ENCODE results near the gene GUCY2D. TPM values are rescaled to one million over a fixed set of nuclear protein-coding genes. Genes with fewer than 3 reads are reported as not detected.

The GUCY2D gene
- total RNA-seq, 2 experiments from 2014 or later = not detected

DNA sequence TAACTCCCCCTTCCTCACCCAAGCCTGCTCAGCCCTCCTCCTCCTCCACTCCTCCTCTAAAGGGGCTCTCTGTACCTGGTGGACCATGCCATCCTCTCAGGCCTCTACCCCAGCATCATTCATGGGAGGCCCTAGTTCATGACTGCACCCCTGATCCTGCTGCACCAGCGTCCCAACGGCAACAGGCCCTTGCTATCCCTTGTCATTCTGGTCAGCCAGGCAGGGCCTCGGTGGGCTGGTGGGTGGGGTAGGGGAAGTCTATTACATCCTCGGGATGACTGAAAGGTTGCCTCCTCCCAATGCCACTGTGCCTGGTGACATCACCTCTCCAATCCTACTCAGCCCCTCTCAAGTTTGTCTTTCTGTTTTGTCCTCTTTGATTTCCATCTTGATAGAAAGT is 65.4 kb downstream of the GUCY2D start:
- CTCF ChIA-PET = interaction anchor here (7.7 to 12.2 kb wide), 3 partner anchors 7 to 50 kb away, joined by 98 to 360 read pairs (median 110); partner anchors contain the start of gene ALOXE3
- intact Hi-C loops (cut with micrococcal nuclease) = no loop called here
- H3K27me3 Mint-ChIP-seq = peaks cover 30% of the 10 kb centered on the region

DNA sequence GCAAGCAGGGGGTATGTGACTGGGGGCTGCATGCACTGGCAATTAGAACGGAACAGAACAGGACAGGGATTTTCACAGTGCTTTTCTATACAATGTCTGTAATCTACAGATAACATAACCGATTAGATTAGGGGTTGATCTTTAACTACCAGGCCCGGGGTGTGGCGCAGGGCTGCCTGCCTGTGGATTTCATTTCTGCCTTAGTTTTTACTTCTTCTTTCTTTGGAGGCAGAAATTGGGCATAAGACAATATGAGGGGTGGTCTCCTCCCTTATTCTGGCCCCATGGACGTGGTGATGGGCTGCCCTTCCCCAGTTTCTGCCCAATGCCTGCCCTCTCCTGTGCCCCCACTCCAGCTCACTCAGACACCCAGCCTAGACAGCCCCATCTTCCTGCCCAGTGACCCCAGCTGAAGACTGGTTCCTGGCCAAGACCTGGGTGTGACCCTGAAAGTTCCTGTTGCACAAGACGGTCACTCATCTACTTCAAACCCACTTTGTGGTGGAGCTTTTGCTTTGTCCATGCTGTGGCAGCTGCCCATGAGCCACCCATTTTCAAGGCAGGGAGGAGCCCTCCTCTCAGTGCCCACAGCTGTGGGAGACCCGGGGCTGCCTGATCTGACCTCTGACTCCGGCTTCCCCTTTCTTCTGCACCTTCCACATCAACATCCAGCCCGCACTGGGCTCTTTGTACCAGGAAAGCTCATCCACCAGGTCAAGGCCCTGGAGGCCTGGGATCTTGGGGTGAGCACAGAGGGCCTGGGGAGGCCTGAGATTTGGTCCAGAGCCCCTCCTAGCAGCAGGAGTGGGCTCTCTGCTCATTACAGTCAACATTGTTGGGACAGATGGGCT is 66.5 kb downstream of the GUCY2D start:
- Mint-ChIP-seq H3K27ac (no peak overlapping the region), H3K4me1 (ENCODE audit: low read depth) (peaks cover 15% of the 10 kb centered on the region), H3K36me3 (ENCODE audit: low read depth) (no peaks in the 10 kb centered on the region), H3K27me3 (peaks cover 30% of the 10 kb centered on the region), H3K4me3 (no peak overlapping the region), H3K9me3 (no peaks in the 10 kb centered on the region)
- intact Hi-C loops (cut with micrococcal nuclease) = no loop called here
- TF ChIP-seq, protein P1, sequence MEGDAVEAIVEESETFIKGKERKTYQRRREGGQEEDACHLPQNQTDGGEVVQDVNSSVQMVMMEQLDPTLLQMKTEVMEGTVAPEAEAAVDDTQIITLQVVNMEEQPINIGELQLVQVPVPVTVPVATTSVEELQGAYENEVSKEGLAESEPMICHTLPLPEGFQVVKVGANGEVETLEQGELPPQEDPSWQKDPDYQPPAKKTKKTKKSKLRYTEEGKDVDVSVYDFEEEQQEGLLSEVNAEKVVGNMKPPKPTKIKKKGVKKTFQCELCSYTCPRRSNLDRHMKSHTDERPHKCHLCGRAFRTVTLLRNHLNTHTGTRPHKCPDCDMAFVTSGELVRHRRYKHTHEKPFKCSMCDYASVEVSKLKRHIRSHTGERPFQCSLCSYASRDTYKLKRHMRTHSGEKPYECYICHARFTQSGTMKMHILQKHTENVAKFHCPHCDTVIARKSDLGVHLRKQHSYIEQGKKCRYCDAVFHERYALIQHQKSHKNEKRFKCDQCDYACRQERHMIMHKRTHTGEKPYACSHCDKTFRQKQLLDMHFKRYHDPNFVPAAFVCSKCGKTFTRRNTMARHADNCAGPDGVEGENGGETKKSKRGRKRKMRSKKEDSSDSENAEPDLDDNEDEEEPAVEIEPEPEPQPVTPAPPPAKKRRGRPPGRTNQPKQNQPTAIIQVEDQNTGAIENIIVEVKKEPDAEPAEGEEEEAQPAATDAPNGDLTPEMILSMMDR (IDR thresholded peaks at IDR 0.05) = no peak
- CTCF ChIA-PET = interaction anchor here (1.2 to 12.2 kb wide), 5 partner anchors 8 to 49 kb away, joined by 6 to 360 read pairs (median 110); partner anchors contain the start of genes ALOX12B and ALOXE3
- POLR2A ChIA-PET = interaction anchor here (0.8 kb wide), 1 partner anchor 10 kb away, joined by 7 read pairs; no protein-coding TSS in a partner anchor
- DNase-seq (no peak), ATAC-seq (no peak)

More for the DNA sequence above, 65.4 kb downstream of the GUCY2D start:
- H3K9me3 Mint-ChIP-seq = no peaks in the 10 kb centered on the region
- no peaks in the 10 kb centered on the region for H3K36me3 Mint-ChIP-seq (ENCODE audit: low read depth)
- no peak overlapping the region for H3K4me3 Mint-ChIP-seq
- TF ChIP-seq, protein P1 (IDR thresholded peaks at IDR 0.05) = no peak
- POLR2A ChIA-PET = no interaction called here
- DNase-seq = no peak
- H3K27ac Mint-ChIP-seq = no peak overlapping the region
- ATAC-seq = no peak
- H3K4me1 Mint-ChIP-seq (ENCODE audit: low read depth) = peaks cover 5% of the 10 kb centered on the region

- DNase-seq (no peak), ATAC-seq (no peak)
- H3K4me3 Mint-ChIP-seq = no peak overlapping the region
- TF ChIP-seq, protein P1 (IDR thresholded peaks at IDR 0.05) = no peak
- H3K27me3 Mint-ChIP-seq = peaks cover 34% of the 10 kb centered on the region
- H3K27ac Mint-ChIP-seq = no peak overlapping the region
- H3K36me3 Mint-ChIP-seq (ENCODE audit: low read depth) = no peaks in the 10 kb centered on the region
- intact Hi-C loops (cut with micrococcal nuclease) = no loop called here
- ChIA-PET CTCF (interaction anchor here (1.2 to 12.2 kb wide), 6 partner anchors 9 to 48 kb away, joined by 6 to 360 read pairs (median 104); partner anchors contain the start of genes ALOX12B and ALOXE3), POLR2A (interaction anchor here (0.8 kb wide), 1 partner anchor 9 kb away, joined by 7 read pairs; no protein-coding TSS in a partner anchor)
- H3K4me1 Mint-ChIP-seq (ENCODE audit: low read depth) = peaks cover 19% of the 10 kb centered on the region
- H3K9me3 Mint-ChIP-seq = no peaks in the 10 kb centered on the region
These were observed 67.1 kb downstream of the GUCY2D start for GRCh38 chr17:8069587-8069860.

Other genes starting within 250 kb of the GUCY2D start
- gene KDM6B, start 168.4 kb upstream of the GUCY2D start, total RNA-seq = 10 to 100 TPM; 49.2 to 53.8 TPM
- gene TMEM88, start 147.5 kb upstream of the GUCY2D start, total RNA-seq = 1 to 10 TPM; 2.4 to 2.9 TPM
- gene NAA38, start 145.1 kb upstream of the GUCY2D start, total RNA-seq = 10 to 100 TPM; 72.8 to 77.2 TPM
- 10 to 100 TPM; 13.5 to 16.2 TPM for gene CYB5D1, start 144.6 kb upstream of the GUCY2D start, total RNA-seq
- 100 to 1,000 TPM; 130 to 139 TPM for gene CHD3, start 113.8 kb upstream of the GUCY2D start, total RNA-seq
- 1 to 10 TPM; 5.1 to 5.2 TPM for gene RNF227, start 86.3 kb upstream of the GUCY2D start, total RNA-seq
- gene KCNAB3, start 72.8 kb upstream of the GUCY2D start, total RNA-seq = 1 to 10 TPM; 7.2 to 7.6 TPM
- gene TRAPPC1, start 70.7 kb upstream of the GUCY2D start, total RNA-seq = 100 to 1,000 TPM; 140 to 143 TPM
- 10 to 100 TPM; 48.4 to 54.1 TPM for gene CNTROB, start 70.4 kb upstream of the GUCY2D start, total RNA-seq
- under 1 TPM in 1 of 2 experiments, not detected in 1; 0.16 TPM for gene ALOX15B, start 36.4 kb downstream of the GUCY2D start, total RNA-seq
- 1 to 10 TPM; 4.3 to 5.2 TPM for gene ALOX12B, start 85.1 kb downstream of the GUCY2D start, total RNA-seq
- under 1 TPM in 1 of 2 experiments, not detected in 1; 0.09 TPM for gene ALOXE3, start 115.9 kb downstream of the GUCY2D start, total RNA-seq
- 1 to 10 TPM; 4.0 to 4.9 TPM for gene HES7, start 121.5 kb downstream of the GUCY2D start, total RNA-seq
- gene PER1, start 149.8 kb downstream of the GUCY2D start, total RNA-seq = 100 to 1,000 TPM; 123 to 129 TPM
- gene VAMP2, start 160.3 kb downstream of the GUCY2D start, total RNA-seq = 10 to 100 TPM; 30.0 to 33.7 TPM
- 10 to 100 TPM; 33.4 to 35.9 TPM for gene TMEM107, start 173.8 kb downstream of the GUCY2D start, total RNA-seq
- 1 to 10 TPM; 5.5 to 6.2 TPM for gene BORCS6, start 187.6 kb downstream of the GUCY2D start, total RNA-seq
- gene AURKB, start 208.0 kb downstream of the GUCY2D start, total RNA-seq = 100 to 1,000 TPM; 170 to 174 TPM
- 10 to 100 TPM; 53.0 to 60.3 TPM for gene CTC1, start 245.4 kb downstream of the GUCY2D start, total RNA-seq
- 100 to 1,000 TPM; 152 to 157 TPM for gene PFAS, start 246.7 kb downstream of the GUCY2D start, total RNA-seq

Measured in activated CD8-positive, alpha-beta T cell treated with anti-CD3 and anti-CD28 coated beads for 36 hours (primary cell).